Neural cell (in vitro differentiated cells): ENCODE measurements around the gene NT5C3A. TPM values are rescaled to one million over a fixed set of nuclear protein-coding genes. Genes with fewer than 3 reads are reported as not detected.

Experiments used
- H2AFZ ChIP-seq: fragments of 200-600, 300-800 bp; sonication (generic), shearing (Covaris generic); 2 replicates; pipeline ENCODE4 v1.6.0; 2014; ENCODE audit warnings: low read depth, mild to moderate bottlenecking, antibody characterized with exemption, low read length, moderate library complexity
- H3F3A ChIP-seq: fragments of 200-600 bp; shearing (Covaris generic); 2 replicates; pipeline ENCODE4 v1.6.1; 2016; ENCODE audit warnings: mild to moderate bottlenecking, moderate library complexity, mixed read lengths, antibody characterized with exemption, low read length; ENCODE audit not compliant: insufficient read depth, poor library complexity, severe bottlenecking
- H3K27ac ChIP-seq: fragments of 200-600, 300-800 bp; sonication (generic), shearing (Covaris generic); 2 replicates; pipeline ENCODE4 v1.5.1; 2014; ENCODE audit warnings: mild to moderate bottlenecking, low read length, moderate library complexity
- H3K27me3 ChIP-seq: fragments of 300-800, 200-600 bp; sonication (generic), shearing (Covaris generic); 2 replicates; pipeline ENCODE4 v1.6.0; 2014; ENCODE audit warnings: mild to moderate bottlenecking, low read depth, low read length, moderate library complexity; ENCODE audit not compliant: insufficient read depth
- H3K36me3 ChIP-seq: fragments of 300-800, 200-600 bp; sonication (generic), shearing (Covaris generic); 2 replicates; pipeline ENCODE4 v1.5.1; 2014; ENCODE audit warnings: mild to moderate bottlenecking, antibody characterized with exemption, low read length, moderate library complexity; ENCODE audit not compliant: insufficient read depth
- H3K4me2 ChIP-seq: fragments of 300-800, 200-600 bp; sonication (generic), shearing (Covaris generic); 2 replicates; pipeline ENCODE4 v1.6.0; 2014; ENCODE audit warnings: mild to moderate bottlenecking, low read length
- H3K4me3 ChIP-seq: fragments of 300-800, 200-600 bp; sonication (generic), shearing (Covaris generic); 2 replicates; pipeline ENCODE4 v1.5.1; 2014; ENCODE audit warnings: mild to moderate bottlenecking, low read length, moderate library complexity
- H3K79me2 ChIP-seq: fragments of 200-600 bp; shearing (Covaris generic); replicated peaks from 2 replicates; pipeline ENCODE4 v1.6.0; 2014; ENCODE audit warnings: mild to moderate bottlenecking, low read length, moderate library complexity; ENCODE audit not compliant: insufficient read depth
- H3K9ac ChIP-seq: fragments of 300-800, 200-600 bp; sonication (generic), shearing (Covaris generic); 2 replicates; pipeline ENCODE4 v1.6.1; 2016; ENCODE audit warnings: mild to moderate bottlenecking, low read length, mixed read lengths
- H3K9me2 ChIP-seq: fragments of 200-600 bp; shearing (Covaris generic); 2 replicates; pipeline ENCODE4 v1.6.1; 2016; ENCODE audit warnings: mild to moderate bottlenecking, low read length, mixed read lengths; ENCODE audit not compliant: insufficient read depth
- H3K9me3 ChIP-seq: fragments of 200-600, 300-800 bp; sonication (generic), shearing (Covaris generic); 2 replicates; pipeline ENCODE4 v1.6.1; 2016; ENCODE audit warnings: mild to moderate bottlenecking, mixed run types, low read length, moderate library complexity, mixed read lengths
- H4K20me1 ChIP-seq: fragments of 200-600 bp; shearing (Covaris generic); 2 replicates; pipeline ENCODE4 v1.6.1; 2016; ENCODE audit warnings: mild to moderate bottlenecking, mixed run types; ENCODE audit not compliant: insufficient read depth
- EP300 ChIP-seq: fragments of 450-650 bp; conservative IDR thresholded peaks from 2 replicates; pipeline ENCODE4 v1.6.1; 2014; ENCODE audit warnings: antibody characterized with exemption, mild to moderate bottlenecking, moderate library complexity; ENCODE audit not compliant: poor library complexity, severe bottlenecking
- EZH2 ChIP-seq: fragments of 200-600, 300-800 bp; shearing (Covaris generic), sonication (generic); IDR thresholded peaks from 2 replicates; pipeline ENCODE4 v1.6.1; 2014; ENCODE audit warnings: antibody characterized with exemption, low read length, borderline replicate concordance, mild to moderate bottlenecking; ENCODE audit not compliant: insufficient read depth, poor library complexity, severe bottlenecking
- MXI1 ChIP-seq: fragments of 450-650 bp; conservative IDR thresholded peaks from 2 replicates; pipeline ENCODE4 v1.6.1; 2014; ENCODE audit warnings: antibody characterized with exemption, mild to moderate bottlenecking; ENCODE audit not compliant: poor library complexity, severe bottlenecking
- POLR2AphosphoS5 ChIP-seq: IDR thresholded peaks from 2 replicates; pipeline ENCODE4 v1.6.1; 2012
- RAD21 ChIP-seq: fragments of 450-650 bp; conservative IDR thresholded peaks from 2 replicates; pipeline ENCODE4 v1.6.1; 2014; ENCODE audit warnings: antibody characterized with exemption, mild to moderate bottlenecking, moderate library complexity
- SMC3 ChIP-seq: fragments of 450-650 bp; conservative IDR thresholded peaks from 2 replicates; pipeline ENCODE4 v1.6.1; 2014; ENCODE audit warnings: antibody characterized with exemption, mild to moderate bottlenecking, moderate library complexity; ENCODE audit not compliant: poor library complexity
- TAF1 ChIP-seq: IDR thresholded peaks from 2 replicates; pipeline ENCODE4 v1.6.1; 2012; ENCODE audit warnings: low read depth
- polyA plus RNA-seq: library from polyadenylated mRNA; depleted of rRNA; stranded (reverse); fragments of >200 nt; gene quantifications from 2 replicates; pipeline ENCODE4 v1.2.3, GENCODE V29; 2014
- TF ChIP-seq, protein P1 (sequence below): IDR thresholded peaks from 2 replicates; pipeline ENCODE4 v1.6.1; 2012; ENCODE audit warnings: borderline replicate concordance
- TF ChIP-seq, protein P2 (sequence below): fragments of 450-650 bp; IDR thresholded peaks from 2 replicates; pipeline ENCODE4 v1.5.1; 2014; ENCODE audit warnings: antibody characterized with exemption, mild to moderate bottlenecking, moderate library complexity; ENCODE audit not compliant: poor library complexity, severe bottlenecking

NT5C3A gene
- polyA plus RNA-seq, 1 donor from 2014 or later = 99.2 TPM

DNA sequence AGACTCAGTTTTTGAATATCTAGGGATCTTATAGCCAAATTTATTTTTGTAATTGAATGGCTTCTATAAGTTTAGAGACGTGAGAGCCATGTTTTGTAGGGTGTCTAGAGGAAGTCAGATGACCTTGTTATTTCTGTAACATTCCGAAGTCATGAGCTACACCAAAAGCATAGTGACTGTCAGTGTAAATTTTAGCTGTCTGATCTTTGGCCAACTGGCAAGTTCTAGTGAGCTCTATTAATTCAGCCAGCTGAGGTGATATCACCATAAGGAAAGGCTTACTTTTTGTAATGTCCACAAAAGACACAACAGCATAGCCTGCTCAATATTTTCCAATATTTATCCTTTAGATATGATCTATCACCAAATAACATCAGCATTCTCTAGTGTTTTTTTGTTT is 9.9 kb upstream of the NT5C3A start:
- H3F3A ChIP-seq = no peaks in the 10 kb centered on the region
- H3K9me3 ChIP-seq = peaks cover 12% of the 10 kb centered on the region
- no peak overlapping the region for H3K4me3 ChIP-seq
- H3K4me2 ChIP-seq = no peak overlapping the region
- no peaks in the 10 kb centered on the region for H3K36me3 ChIP-seq
- H3K27me3 ChIP-seq = no peaks in the 10 kb centered on the region
- H4K20me1 ChIP-seq = no peaks in the 10 kb centered on the region
- H3K79me2 ChIP-seq = no peaks in the 10 kb centered on the region
- no peak overlapping the region for H2AFZ ChIP-seq
- H3K9ac ChIP-seq = no peak overlapping the region
- no peak overlapping the region for H3K27ac ChIP-seq
- no peaks in the 10 kb centered on the region for H3K9me2 ChIP-seq
- no peak for TF ChIP-seq MXI1
- no peak for TF ChIP-seq EZH2
- no peak for TF ChIP-seq RAD21
- no peak for TF ChIP-seq TAF1
- no peak for TF ChIP-seq POLR2AphosphoS5
- TF ChIP-seq SMC3 = no peak
- TF ChIP-seq EP300 = no peak
- TF ChIP-seq, protein P1, sequence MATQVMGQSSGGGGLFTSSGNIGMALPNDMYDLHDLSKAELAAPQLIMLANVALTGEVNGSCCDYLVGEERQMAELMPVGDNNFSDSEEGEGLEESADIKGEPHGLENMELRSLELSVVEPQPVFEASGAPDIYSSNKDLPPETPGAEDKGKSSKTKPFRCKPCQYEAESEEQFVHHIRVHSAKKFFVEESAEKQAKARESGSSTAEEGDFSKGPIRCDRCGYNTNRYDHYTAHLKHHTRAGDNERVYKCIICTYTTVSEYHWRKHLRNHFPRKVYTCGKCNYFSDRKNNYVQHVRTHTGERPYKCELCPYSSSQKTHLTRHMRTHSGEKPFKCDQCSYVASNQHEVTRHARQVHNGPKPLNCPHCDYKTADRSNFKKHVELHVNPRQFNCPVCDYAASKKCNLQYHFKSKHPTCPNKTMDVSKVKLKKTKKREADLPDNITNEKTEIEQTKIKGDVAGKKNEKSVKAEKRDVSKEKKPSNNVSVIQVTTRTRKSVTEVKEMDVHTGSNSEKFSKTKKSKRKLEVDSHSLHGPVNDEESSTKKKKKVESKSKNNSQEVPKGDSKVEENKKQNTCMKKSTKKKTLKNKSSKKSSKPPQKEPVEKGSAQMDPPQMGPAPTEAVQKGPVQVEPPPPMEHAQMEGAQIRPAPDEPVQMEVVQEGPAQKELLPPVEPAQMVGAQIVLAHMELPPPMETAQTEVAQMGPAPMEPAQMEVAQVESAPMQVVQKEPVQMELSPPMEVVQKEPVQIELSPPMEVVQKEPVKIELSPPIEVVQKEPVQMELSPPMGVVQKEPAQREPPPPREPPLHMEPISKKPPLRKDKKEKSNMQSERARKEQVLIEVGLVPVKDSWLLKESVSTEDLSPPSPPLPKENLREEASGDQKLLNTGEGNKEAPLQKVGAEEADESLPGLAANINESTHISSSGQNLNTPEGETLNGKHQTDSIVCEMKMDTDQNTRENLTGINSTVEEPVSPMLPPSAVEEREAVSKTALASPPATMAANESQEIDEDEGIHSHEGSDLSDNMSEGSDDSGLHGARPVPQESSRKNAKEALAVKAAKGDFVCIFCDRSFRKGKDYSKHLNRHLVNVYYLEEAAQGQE = no peak
- TF ChIP-seq, protein P2, sequence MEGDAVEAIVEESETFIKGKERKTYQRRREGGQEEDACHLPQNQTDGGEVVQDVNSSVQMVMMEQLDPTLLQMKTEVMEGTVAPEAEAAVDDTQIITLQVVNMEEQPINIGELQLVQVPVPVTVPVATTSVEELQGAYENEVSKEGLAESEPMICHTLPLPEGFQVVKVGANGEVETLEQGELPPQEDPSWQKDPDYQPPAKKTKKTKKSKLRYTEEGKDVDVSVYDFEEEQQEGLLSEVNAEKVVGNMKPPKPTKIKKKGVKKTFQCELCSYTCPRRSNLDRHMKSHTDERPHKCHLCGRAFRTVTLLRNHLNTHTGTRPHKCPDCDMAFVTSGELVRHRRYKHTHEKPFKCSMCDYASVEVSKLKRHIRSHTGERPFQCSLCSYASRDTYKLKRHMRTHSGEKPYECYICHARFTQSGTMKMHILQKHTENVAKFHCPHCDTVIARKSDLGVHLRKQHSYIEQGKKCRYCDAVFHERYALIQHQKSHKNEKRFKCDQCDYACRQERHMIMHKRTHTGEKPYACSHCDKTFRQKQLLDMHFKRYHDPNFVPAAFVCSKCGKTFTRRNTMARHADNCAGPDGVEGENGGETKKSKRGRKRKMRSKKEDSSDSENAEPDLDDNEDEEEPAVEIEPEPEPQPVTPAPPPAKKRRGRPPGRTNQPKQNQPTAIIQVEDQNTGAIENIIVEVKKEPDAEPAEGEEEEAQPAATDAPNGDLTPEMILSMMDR = no peak

DNA sequence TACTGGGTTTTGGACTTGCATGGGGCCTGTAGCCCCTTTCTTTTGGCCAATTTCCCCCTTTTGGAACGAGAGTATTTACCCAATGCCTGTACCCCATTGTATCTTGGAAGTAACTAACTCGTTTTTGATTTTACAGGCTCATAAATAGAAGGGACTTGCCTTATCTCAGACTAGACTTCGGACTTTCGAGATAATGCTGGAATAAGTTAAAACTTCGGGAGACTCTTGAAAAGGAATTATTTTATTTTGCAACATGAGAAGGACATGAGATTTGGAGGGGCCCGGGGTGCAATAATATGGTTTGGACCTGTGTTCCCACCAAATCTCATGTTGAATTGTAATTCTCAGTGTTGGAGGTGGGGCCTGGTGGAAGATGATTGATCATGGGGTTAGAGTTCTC is 8.3 kb upstream of the NT5C3A start:
- H3K36me3 ChIP-seq = no peaks in the 10 kb centered on the region
- peaks cover 22% of the 10 kb centered on the region for H3K9me3 ChIP-seq

More for the DNA sequence above, 8.3 kb upstream of the NT5C3A start:
- Histone ChIP-seq H3F3A (no peaks in the 10 kb centered on the region), H3K9me2 (no peaks in the 10 kb centered on the region), H3K27me3 (no peaks in the 10 kb centered on the region), H3K9ac (no peak overlapping the region), H3K79me2 (no peaks in the 10 kb centered on the region), H3K27ac (no peak overlapping the region), H3K4me2 (no peak overlapping the region), H2AFZ (no peak overlapping the region), H4K20me1 (no peaks in the 10 kb centered on the region), H3K4me3 (no peak overlapping the region)
- TF ChIP-seq, protein P2 = no peak
- no peak for TF ChIP-seq SMC3
